AG04449 (cell line): ENCODE results near the gene CEMIP.

Experiments
- CTCF ChIA-PET: fragments of 350-600 bp; formaldehyde crosslinking; extraction: SDS; loops from one replicate; lab custom pipeline; 2021; ENCODE audit warnings: antibody characterized with exemption; lab: Yijun Ruan, JAX
- POLR2A ChIA-PET: fragments of 400-600, 350-600 bp; formaldehyde crosslinking; extraction: SDS; loops from one replicate; lab custom pipeline; 2020; ENCODE audit warnings: antibody characterized with exemption, inconsistent platforms; lab: Yijun Ruan, JAX
- DNase-seq: peaks from one replicate; pipeline ENCODE4 v3.0.0-alpha.2; 2010; ENCODE audit warnings: low read depth, low spot score
- H3K4me3 ChIP-seq: 2 replicates; pipeline ENCODE4 v1.5.1; 2011; ENCODE audit warnings: low read depth, mild to moderate bottlenecking, control low read depth, low read length
- CTCF ChIP-seq: IDR thresholded peaks from one replicate; pipeline ENCODE4 v1.5.1; 2011; ENCODE audit warnings: mild to moderate bottlenecking, moderate library complexity, low read length, control low read depth, inconsistent platforms; ENCODE audit not compliant: insufficient read depth; ENCODE audit errors: missing control alignments

The CEMIP gene

DNA sequence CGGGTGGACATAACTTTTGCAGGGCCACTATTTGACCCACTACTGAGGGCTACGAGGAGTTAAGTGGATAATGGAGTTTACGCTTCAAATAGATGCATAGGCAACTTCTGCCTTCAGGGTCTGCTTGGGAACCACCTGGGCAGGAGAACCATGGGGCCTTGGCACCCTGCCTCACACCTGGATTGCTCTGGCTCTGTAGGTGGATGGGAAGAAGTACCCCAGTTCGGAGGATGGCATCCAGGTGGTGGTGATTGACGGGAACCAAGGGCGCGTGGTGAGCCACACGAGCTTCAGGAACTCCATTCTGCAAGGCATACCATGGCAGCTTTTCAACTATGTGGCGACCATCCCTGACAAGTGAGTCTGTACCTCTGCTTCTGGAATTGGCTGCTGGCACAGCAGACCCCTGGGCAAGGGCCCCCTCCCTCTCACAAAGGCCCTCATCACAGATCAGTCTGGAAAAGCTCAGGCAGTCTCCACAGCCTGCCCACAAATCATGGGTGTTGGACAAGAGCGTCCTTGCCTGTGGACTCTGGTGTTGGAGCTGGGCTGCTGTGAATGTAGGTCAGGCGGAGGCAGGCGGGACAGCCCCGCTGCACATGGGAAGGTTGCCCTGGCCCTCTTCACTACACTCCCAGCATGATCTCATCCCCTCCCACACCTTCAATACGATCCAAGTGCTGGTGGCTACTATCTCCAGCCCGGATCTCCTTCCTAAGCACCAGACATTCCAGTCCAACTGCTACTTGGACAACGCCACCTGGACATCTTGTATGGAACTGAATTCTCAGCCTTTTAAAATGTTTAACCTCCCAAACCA lies 163.8 kb downstream of the CEMIP start:
- ChIA-PET POLR2A (no interaction called here), CTCF (no interaction called here)
- no peak for DNase-seq
- no peak for TF ChIP-seq CTCF
- H3K4me3 ChIP-seq: no peak overlapping the region

GRCh38 chr15:80944818-80945217 lies 165.6 kb downstream of the CEMIP start:
- H3K4me3 ChIP-seq: no peak overlapping the region
- TF ChIP-seq CTCF: no peak
- DNase-seq: no peak
- POLR2A ChIA-PET: no interaction called here
- CTCF ChIA-PET: interaction anchor here (1.0 kb wide), 1 partner anchor 25 kb away, joined by 3 read pairs; no protein-coding TSS in a partner anchor

GRCh38 chr15:80945605-80946004 lies 166.4 kb downstream of the CEMIP start:
- ChIA-PET POLR2A (interaction anchor here (0.5 kb wide), 1 partner anchor 346 kb away, joined by 3 read pairs; no protein-coding TSS in a partner anchor), CTCF (interaction anchor here (0.9 to 1.1 kb wide), 4 partner anchors 9 to 24 kb away, joined by 3 read pairs; no protein-coding TSS in a partner anchor)
- no peak overlapping the region for H3K4me3 ChIP-seq
- no peak for DNase-seq
- no peak for TF ChIP-seq CTCF

- POLR2A ChIA-PET: no interaction called here
- H3K4me3 ChIP-seq: no peak overlapping the region
- no peak for TF ChIP-seq CTCF
- no peak for DNase-seq
- CTCF ChIA-PET: interaction anchor here (0.9 to 1.1 kb wide), 2 partner anchors 12 to 21 kb away, joined by 3 read pairs; no protein-coding TSS in a partner anchor
Observed at GRCh38 chr15:80946576-80946975, 167.4 kb downstream of the CEMIP start.

GRCh38 chr15:80948651-80949292 lies 169.6 kb downstream of the CEMIP start:
- TF ChIP-seq CTCF: no peak
- DNase-seq: no peak
- POLR2A ChIA-PET: no interaction called here
- CTCF ChIA-PET: interaction anchor here (0.9 to 1.8 kb wide), 2 partner anchors 317 to 529 kb away, joined by 3 to 7 read pairs; no protein-coding TSS in a partner anchor
- no peak overlapping the region for H3K4me3 ChIP-seq

DNA sequence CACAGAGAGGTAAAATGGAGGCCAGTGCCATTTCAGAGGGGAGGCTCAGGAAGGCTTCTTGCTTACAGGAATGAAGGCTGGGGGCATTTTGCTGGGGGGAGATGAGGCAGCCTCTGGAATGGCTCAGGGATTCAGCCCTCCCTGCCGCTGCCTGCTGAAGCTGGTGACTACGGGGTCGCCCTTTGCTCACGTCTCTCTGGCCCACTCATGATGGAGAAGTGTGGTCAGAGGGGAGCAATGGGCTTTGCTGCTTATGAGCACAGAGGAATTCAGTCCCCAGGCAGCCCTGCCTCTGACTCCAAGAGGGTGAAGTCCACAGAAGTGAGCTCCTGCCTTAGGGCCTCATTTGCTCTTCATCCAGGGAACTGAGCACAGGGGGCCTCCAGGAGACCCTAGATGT lies 170.6 kb downstream of the CEMIP start:
- no peak for DNase-seq
- POLR2A ChIA-PET: no interaction called here
- TF ChIP-seq CTCF: no peak
- no peak overlapping the region for H3K4me3 ChIP-seq
- CTCF ChIA-PET: interaction anchor here (1.0 to 1.8 kb wide), 3 partner anchors 9 to 316 kb away, joined by 3 to 7 read pairs (median 5); no protein-coding TSS in a partner anchor
